GM19043 (cell line): ENCODE results near the gene CRMP1.

Experiments used
- ATAC-seq: cut with Tn5 transposase; IDR thresholded peaks from one replicate; pipeline ENCODE4 v1.9.1; 2021; ENCODE audit warnings: low read depth; ENCODE audit not compliant: unreplicated experiment

CRMP1 gene

GRCh38 chr4:5893004-5893580 is at the start of gene CRMP1:
Gene CRMP1, minus strand, starts transcription at chr4:5893086. Its CDS starts 117 bp downstream, at chr4:5892969.
- ATAC-seq = no peak

- ATAC-seq = no peak
These were observed 48.7 kb upstream of the CRMP1 start for GRCh38 chr4:5941601-5942000.

GRCh38 chr4:5940470-5941203 is 47.8 kb upstream of the CRMP1 start:
- no peak for ATAC-seq

- ATAC-seq = no peak
These were observed 41.3 kb upstream of the CRMP1 start for GRCh38 chr4:5933996-5934831.

- ATAC-seq = no peak
These were observed 40.2 kb upstream of the CRMP1 start for GRCh38 chr4:5933116-5933515.

DNA sequence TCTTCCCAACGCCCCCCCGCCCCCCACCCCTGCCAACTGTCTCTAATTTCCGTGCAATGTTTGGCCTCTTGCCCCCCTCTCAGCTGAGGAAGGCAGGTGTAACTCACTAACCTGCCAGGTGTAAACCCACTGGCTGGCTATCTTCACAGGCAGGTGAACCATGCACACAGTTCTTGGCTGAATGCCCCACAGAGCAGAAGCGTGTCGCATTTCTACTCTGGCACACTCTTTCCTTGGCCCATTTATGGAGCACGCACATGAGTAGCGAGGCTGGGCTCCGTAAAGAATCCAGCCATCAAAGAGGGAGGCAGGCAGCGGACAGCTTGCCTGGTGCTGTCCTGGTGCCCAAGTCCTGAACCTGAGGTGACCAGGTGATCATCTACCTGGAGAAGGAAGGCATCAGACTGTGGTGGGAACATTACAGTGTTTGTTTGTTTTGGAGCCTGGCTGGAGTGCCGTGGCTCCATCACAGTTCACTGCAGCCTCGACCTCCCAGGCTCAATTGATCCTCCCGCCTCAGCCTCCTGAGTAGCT is 39.2 kb upstream of the CRMP1 start:
- no peak for ATAC-seq

DNA sequence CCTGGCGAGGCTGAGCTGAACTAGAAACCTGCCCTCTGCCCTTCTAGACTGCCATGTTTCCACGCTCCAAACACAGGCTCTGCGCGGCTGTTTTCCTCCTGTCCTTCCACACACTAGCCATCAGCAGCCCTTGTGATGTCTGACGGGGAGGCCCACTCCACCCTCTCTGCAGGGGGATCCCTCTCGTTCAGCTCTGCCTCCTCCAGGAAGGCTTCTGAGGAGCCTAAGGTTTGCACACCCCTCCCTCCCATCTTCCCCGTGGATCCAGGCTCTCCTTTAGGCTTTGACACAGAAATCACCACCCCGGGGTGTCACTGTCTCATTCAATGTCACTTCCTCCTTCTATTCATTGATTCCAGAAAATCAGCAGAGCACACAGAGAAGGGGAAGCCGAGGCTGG is 38.6 kb upstream of the CRMP1 start:
- ATAC-seq = no peak

DNA sequence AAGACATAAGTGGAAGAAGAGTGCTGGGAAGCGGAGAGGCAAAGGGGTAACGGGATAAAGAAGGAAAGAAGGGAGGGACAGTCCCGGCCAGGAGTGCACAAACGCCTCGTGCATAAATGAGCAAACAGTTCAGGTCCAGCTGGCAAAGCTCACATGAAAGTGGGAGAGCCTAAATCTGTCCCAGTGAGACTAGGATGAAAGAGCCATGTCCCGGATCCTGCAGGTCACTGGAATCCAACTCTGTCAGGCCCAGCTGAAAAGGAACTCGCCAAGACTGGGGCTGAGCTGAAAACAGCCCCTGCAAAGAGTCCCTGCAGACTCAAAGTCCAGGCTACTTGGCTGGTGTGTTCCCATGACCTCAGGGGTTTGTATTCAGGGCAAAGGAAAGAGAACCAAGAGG is 38.0 kb upstream of the CRMP1 start:
- ATAC-seq = no peak

- no peak for ATAC-seq
These were observed 37.6 kb upstream of the CRMP1 start for GRCh38 chr4:5930456-5930855.

DNA sequence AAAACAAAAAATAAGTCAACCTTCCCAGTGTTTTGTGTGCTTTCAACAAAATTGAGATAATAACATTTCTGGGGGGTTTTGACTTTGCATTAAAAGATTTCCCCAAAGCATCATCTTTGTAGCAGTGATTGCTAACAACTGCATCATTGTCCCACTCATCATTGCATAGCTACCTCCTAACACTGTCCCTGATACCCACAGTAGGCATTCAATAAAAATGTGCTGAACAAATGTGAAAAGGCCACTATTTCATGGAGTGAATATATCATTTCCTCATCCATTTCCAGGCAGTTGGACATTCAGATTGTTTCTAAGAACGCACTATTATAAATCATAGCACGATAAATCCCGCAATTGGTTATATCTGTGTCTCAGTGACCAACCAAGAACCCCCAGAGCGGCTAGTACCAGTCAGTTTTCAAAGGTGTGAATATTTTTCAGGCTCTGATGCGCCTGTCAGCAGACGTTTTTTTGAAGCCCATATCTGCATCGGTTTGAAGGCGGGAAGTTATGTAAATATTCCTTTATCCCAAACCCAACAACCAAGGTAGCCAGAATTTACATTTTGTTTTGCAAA is 36.0 kb upstream of the CRMP1 start:
- no peak for ATAC-seq

DNA sequence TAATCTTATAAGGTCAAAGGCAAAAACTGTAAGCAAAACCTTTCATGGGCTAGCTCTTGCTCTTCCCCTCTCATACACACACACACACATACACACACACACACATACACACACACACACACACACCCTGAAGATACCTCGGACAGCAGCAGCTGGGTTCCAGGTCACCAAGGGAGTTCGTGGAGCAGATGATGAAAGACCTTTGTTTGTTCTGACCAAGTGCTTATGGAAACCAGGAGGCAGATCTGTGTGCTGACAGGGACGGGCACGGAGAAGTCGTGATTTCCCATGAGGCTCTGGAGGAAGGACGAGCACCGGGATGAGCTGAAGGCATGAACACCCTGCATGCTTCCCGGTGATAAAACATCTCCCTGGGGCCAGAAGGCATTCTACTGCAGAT is 35.4 kb upstream of the CRMP1 start:
- ATAC-seq = no peak

DNA sequence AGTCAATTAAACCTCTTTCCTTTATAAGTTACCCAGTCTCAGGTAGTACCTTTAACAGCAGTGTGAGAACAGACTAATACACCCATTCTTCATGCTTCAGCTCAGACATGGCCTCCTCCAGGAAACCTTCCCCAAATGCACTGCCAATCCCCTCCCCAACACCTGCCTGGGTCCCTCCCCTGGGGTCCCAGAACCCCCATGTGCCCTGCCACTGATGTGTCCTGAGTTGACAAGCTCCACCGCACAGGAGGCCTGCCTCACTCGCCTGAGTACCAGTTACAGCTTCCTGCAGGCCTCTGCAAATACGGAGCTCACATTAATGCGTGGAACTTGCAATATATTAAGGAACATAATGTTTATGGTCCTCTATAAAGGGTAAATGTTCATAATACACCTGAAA is 34.9 kb upstream of the CRMP1 start:
- no peak for ATAC-seq

DNA sequence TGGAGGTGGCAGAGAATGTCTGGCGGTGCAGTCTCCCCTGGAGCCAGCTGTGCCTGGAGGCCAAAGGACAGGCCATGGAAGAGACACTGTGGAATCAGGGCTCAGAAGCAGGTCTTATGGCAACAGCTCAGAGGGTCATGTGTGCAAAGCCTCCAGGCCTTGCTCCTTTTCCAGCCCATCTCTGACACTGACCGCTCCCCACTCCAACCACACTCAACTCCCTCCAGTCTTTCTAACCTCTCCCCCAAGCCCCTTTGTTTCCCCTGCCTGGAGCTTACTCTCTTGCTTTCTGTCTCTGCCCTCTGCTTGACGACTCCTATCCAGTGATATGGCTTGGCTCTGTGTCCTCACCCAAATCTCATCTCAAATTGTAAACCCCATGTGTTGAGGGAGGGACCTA is 34.2 kb upstream of the CRMP1 start:
- ATAC-seq = no peak

DNA sequence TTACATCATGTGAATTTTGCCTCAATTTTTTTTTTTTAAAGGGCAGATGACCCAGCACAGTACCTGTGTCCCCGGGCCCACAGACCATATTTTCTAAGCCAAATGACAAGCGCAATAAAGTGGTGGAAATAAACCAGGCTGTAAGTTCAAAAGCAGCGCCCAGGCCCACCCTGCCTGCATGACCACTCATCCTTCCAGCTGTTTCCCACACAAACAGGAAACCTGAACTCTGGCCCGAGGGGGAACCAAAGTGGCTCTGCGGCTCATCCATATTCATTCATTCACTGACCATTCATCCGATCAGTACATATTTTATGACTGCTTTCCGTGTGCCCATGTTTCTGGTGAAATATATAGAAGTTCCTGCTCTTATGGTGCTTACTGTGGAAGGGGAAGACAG is 33.7 kb upstream of the CRMP1 start:
- ATAC-seq = no peak

GRCh38 chr4:5925419-5926200 is 32.7 kb upstream of the CRMP1 start:
- ATAC-seq = no peak

DNA sequence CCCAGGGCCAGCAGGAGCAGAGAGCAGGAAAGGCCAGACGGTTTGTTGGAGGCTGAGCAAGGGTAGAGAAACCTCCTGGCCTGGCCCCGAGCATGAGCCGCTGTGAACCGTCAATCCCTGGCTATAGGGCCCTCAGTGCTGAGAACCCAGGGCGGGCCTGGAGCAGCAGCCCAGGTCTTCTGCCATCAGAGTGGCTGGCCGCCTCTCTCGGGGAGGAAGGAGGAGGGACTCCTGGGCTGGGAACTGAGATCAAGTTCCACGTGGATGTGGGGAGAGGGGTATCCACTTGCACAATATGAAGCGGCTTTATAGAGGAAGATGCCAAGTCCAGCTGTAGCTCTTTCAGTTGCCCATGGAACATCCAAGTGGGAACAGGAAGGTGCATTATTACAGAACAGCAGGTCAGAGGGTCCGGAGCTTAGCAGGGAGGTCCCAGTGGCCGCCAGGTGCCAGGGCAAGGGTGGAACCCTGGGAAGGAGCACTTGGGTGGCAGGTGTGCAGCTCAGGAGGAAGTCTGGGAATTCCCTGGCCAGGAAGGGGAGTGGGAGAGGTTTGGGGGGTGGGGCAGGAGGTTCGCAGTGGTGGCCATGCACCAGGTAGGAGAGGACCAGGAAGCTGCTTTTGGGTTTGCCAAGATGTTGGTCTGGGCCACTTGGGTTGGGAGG is 31.7 kb upstream of the CRMP1 start:
- no peak for ATAC-seq

GRCh38 chr4:5923376-5923775 is 30.5 kb upstream of the CRMP1 start:
- no peak for ATAC-seq

- no peak for ATAC-seq
These were observed 29.7 kb upstream of the CRMP1 start for GRCh38 chr4:5922556-5922955.

- ATAC-seq = no peak
These were observed 29.1 kb upstream of the CRMP1 start for GRCh38 chr4:5921981-5922380.
